Mesenchymal stem cell (in vitro differentiated cells and primary cell): ENCODE results near the gene GSTM5.
A peak's percentile ranks its signal among the peaks of the same experiment; 100 is the strongest.
"Not testable (repeated sequence)": the region's sequence is repeated elsewhere in the genome, so short reads cannot be mapped to it uniquely, and the experiment has no call there.

Source experiments
- DNase-seq: peaks from one replicate; pipeline ENCODE4 v3.0.0-alpha.2; 2013
- H2AFZ ChIP-seq: one replicate; pipeline ENCODE4 v1.6.1; 2013; ENCODE audit warnings: low read depth, mild to moderate bottlenecking, control low read depth, inconsistent platforms, low read length, moderate library complexity
- H2AK5ac ChIP-seq: 2 replicates; pipeline ENCODE4 v1.6.1; 2013; ENCODE audit warnings: low read length, moderate library complexity, mild to moderate bottlenecking, inconsistent platforms; ENCODE audit not compliant: severe bottlenecking
- H2BK120ac ChIP-seq: one replicate; pipeline ENCODE4 v1.6.1; 2013; ENCODE audit warnings: low read depth, mild to moderate bottlenecking, inconsistent platforms, low read length, moderate library complexity
- H2BK12ac ChIP-seq, 2 experiments: one replicate each; pipeline ENCODE4 v1.6.1; 2013; ENCODE audit warnings: inconsistent platforms in 2 of 2, low read length in 2 of 2, mild to moderate bottlenecking in 2 of 2, moderate library complexity in 2 of 2, control low read depth in 1 of 2
- H2BK15ac ChIP-seq: one replicate; pipeline ENCODE4 v1.6.1; 2013; ENCODE audit warnings: mild to moderate bottlenecking, low read depth, inconsistent platforms; ENCODE audit not compliant: poor library complexity, severe bottlenecking
- H2BK5ac ChIP-seq: 2 replicates; pipeline ENCODE4 v1.6.1; 2013; ENCODE audit warnings: low read depth, mild to moderate bottlenecking, low read length, control low read depth, inconsistent platforms; ENCODE audit not compliant: poor library complexity, severe bottlenecking
- H3K14ac ChIP-seq, 2 experiments: one replicate each; pipeline ENCODE4 v1.6.1; 2013; ENCODE audit warnings: inconsistent platforms in 2 of 2, low read length in 2 of 2, control low read depth in 1 of 2, mild to moderate bottlenecking in 1 of 2, moderate library complexity in 1 of 2
- H3K18ac ChIP-seq, 2 experiments: one replicate each; pipeline ENCODE4 v1.6.1; 2013; ENCODE audit warnings: inconsistent platforms in 2 of 2, low read length in 2 of 2, control low read depth in 1 of 2, low read depth in 1 of 2, mild to moderate bottlenecking in 1 of 2
- H3K23ac ChIP-seq, 2 experiments: one replicate each; pipeline ENCODE4 v1.6.1; 2013; ENCODE audit warnings: inconsistent platforms in 2 of 2, low read length in 2 of 2, mild to moderate bottlenecking in 2 of 2, moderate library complexity in 2 of 2, control low read depth in 1 of 2
- H3K27ac ChIP-seq: 2 replicates; pipeline ENCODE4 v1.5.1; 2013; ENCODE audit warnings: mild to moderate bottlenecking, moderate library complexity, low read length, control low read depth, inconsistent platforms; ENCODE audit not compliant: poor library complexity, severe bottlenecking
- H3K27me3 ChIP-seq, 2 experiments: 2 replicates each; pipeline versions ENCODE4 v1.6.1 to v1.7.0; 2013; ENCODE audit warnings: low read length in 2 of 2, mild to moderate bottlenecking in 2 of 2, moderate library complexity in 2 of 2, control low read depth in 1 of 2, inconsistent platforms in 1 of 2; ENCODE audit not compliant: control insufficient read depth in 1 of 2, insufficient read depth in 1 of 2
- H3K36me3 ChIP-seq, 2 experiments: 2 replicates each; pipeline versions ENCODE4 v1.6.1 to v1.7.0; 2013; ENCODE audit warnings: low read length in 2 of 2, control low read depth in 1 of 2, inconsistent platforms in 1 of 2, low read depth in 1 of 2, mild to moderate bottlenecking in 1 of 2; ENCODE audit not compliant: insufficient read depth in 2 of 2, control insufficient read depth in 1 of 2
- H3K4ac ChIP-seq, 2 experiments: one replicate each; pipeline ENCODE4 v1.6.1; 2013; ENCODE audit warnings: inconsistent platforms in 2 of 2, low read length in 2 of 2, mild to moderate bottlenecking in 2 of 2, moderate library complexity in 2 of 2, control low read depth in 1 of 2, low read depth in 1 of 2
- H3K4me1 ChIP-seq: 2 replicates; pipeline ENCODE4 v1.6.1; 2013; ENCODE audit warnings: low read depth, low read length, control low read depth; ENCODE audit not compliant: control insufficient read depth, insufficient read depth
- H3K4me2 ChIP-seq: 2 replicates; pipeline ENCODE4 v1.6.1; 2013; ENCODE audit warnings: low read length, mild to moderate bottlenecking, inconsistent platforms; ENCODE audit not compliant: poor library complexity, severe bottlenecking
- H3K4me3 ChIP-seq, 2 experiments: 2 replicates each; pipeline versions ENCODE4 v1.5.1 to v1.7.0; 2013; ENCODE audit warnings: low read length in 2 of 2, mild to moderate bottlenecking in 2 of 2, control low read depth in 1 of 2, low read depth in 1 of 2; ENCODE audit not compliant: insufficient read depth in 1 of 2
- H3K79me1 ChIP-seq: replicated peaks from 2 replicates; pipeline ENCODE4 v1.6.1; 2013; ENCODE audit warnings: mild to moderate bottlenecking, control low read depth, low read length, inconsistent platforms; ENCODE audit not compliant: poor library complexity, severe bottlenecking
- H3K9ac ChIP-seq: 2 replicates; pipeline ENCODE4 v1.7.0; 2013; ENCODE audit warnings: mild to moderate bottlenecking, low read length, moderate library complexity
- H3K9me3 ChIP-seq: 2 replicates; pipeline ENCODE4 v1.7.0; 2013; ENCODE audit warnings: mild to moderate bottlenecking, low read length; ENCODE audit not compliant: control insufficient read depth
- H4K8ac ChIP-seq: one replicate; pipeline ENCODE4 v1.6.1; 2013; ENCODE audit warnings: inconsistent platforms, mild to moderate bottlenecking, low read length, moderate library complexity
- H4K91ac ChIP-seq: one replicate; pipeline ENCODE4 v1.6.1; 2013; ENCODE audit warnings: mild to moderate bottlenecking, low read length, inconsistent platforms
- WGBS: methylation state at CpG from one replicate; pipeline ENCODE4 v1.1.7; 2013; ENCODE audit warnings: mixed read lengths; 5-methylcytosine and 5-hydroxymethylcytosine counted together

Gene GSTM5

DNA sequence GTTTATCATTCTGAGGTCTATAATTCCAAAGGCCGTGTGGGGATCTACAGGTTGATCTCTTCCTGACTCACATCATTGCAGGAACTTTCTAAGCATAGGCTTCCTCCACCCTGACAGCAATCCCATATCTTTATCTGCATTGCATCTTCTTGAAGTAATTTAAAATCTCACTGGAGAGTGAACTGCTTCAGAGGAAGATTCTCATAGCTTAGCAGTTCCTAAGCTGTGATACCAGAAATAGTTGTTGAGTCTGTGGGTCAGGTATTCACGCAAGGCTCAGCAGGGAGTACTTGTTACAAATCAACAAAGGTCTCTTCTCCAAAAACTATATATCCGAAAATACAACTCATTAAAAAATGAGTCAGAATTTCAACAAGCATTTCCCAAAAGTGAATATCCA lies 16.9 kb upstream of the GSTM5 start:
- not testable (repeated sequence) for H3K4me3 ChIP-seq, H3K4me2 ChIP-seq, H2AFZ ChIP-seq, H3K4ac ChIP-seq, H2BK5ac ChIP-seq, H3K9me3 ChIP-seq, H2BK15ac ChIP-seq, H3K14ac ChIP-seq, H3K9ac ChIP-seq, H3K27ac ChIP-seq, H4K8ac ChIP-seq, H2BK120ac ChIP-seq, H3K79me1 ChIP-seq, H3K27me3 ChIP-seq, DNase-seq, H3K23ac ChIP-seq, H3K36me3 ChIP-seq, H3K18ac ChIP-seq, H3K4me1 ChIP-seq, H2BK12ac ChIP-seq, H4K91ac ChIP-seq, H2AK5ac ChIP-seq
- WGBS, result 95% methylated on average over 3 of the region's 3 CpGs

DNA sequence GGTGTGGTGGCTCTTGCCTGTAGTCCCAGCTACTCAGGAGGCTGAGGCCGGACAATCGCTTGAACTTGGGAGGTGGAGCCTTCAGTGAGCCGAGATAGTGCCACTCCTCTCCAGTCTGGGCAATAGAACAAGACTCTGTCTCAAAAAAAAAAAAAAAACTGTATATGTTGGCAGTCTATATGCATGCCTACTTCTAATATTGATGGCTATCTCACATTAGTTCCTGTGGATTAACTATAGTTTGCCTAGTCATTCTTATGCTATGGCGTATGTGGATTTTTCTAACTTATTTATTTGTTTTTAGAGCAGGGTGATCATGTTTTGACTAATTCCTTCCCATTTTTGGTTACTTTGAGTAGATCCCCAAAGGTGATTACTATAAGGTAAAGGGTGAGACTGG lies 15.0 kb upstream of the GSTM5 start:
- 95% methylated on average over 4 of the region's 4 CpGs for WGBS
- no peak overlapping the region for H4K8ac ChIP-seq
- H3K9me3 ChIP-seq, result no peaks in the 10 kb centered on the region
- H2BK5ac ChIP-seq, result no peak overlapping the region
- H4K91ac ChIP-seq, result no peak overlapping the region
- H2AK5ac ChIP-seq, result no peak overlapping the region
- no peak overlapping the region for H3K27ac ChIP-seq
- no peak overlapping the region for H3K18ac ChIP-seq
- no peaks in the 10 kb centered on the region for H3K36me3 ChIP-seq
- H2BK15ac ChIP-seq, result no peak overlapping the region
- no peak overlapping the region for H2AFZ ChIP-seq
- H3K9ac ChIP-seq, result no peak overlapping the region
- H3K4ac ChIP-seq, result no peak overlapping the region
- no peaks in the 10 kb centered on the region for H3K4me1 ChIP-seq
- no peak overlapping the region for H3K4me3 ChIP-seq
- no peak overlapping the region for H3K23ac ChIP-seq
- no peaks in the 10 kb centered on the region for H3K27me3 ChIP-seq
- no peak overlapping the region for H2BK120ac ChIP-seq
- H3K14ac ChIP-seq, result no peak overlapping the region
- no peak for DNase-seq
- no peak overlapping the region for H2BK12ac ChIP-seq
- H3K79me1 ChIP-seq, result no peaks in the 10 kb centered on the region
- no peak overlapping the region for H3K4me2 ChIP-seq

DNA sequence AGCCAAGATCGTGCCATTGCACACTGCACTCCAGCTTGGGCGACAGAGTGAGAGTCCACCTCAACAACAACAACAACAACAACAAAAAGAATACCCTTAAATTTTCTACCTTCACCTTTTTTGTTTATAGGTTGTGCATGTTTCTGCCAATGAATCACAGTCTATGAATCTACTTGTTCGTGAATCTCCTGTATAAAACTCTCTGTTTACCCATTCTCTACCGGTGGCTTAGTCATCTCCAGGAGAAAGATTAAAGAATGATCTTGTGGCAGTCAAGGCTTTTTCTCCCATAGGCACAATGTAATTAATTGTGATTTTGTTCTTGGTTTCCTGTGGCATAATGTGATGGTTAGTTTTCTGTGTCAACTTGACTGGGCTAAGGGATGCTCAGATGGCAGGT lies 14.2 kb upstream of the GSTM5 start:
- H2BK120ac ChIP-seq, H4K8ac ChIP-seq, H3K4me1 ChIP-seq, H2AFZ ChIP-seq, H3K14ac ChIP-seq, H2BK12ac ChIP-seq, H3K4me3 ChIP-seq, H4K91ac ChIP-seq, H3K27ac ChIP-seq, H3K9ac ChIP-seq, H2BK15ac ChIP-seq, H3K4me2 ChIP-seq, H2AK5ac ChIP-seq, H3K9me3 ChIP-seq, H3K4ac ChIP-seq, H3K79me1 ChIP-seq, H3K18ac ChIP-seq, H3K27me3 ChIP-seq, H3K23ac ChIP-seq, H2BK5ac ChIP-seq, H3K36me3 ChIP-seq: not testable (repeated sequence)
- 5% methylated on average over 2 of the region's 4 CpGs for WGBS
- DNase-seq, result peak; percentile 33

DNA sequence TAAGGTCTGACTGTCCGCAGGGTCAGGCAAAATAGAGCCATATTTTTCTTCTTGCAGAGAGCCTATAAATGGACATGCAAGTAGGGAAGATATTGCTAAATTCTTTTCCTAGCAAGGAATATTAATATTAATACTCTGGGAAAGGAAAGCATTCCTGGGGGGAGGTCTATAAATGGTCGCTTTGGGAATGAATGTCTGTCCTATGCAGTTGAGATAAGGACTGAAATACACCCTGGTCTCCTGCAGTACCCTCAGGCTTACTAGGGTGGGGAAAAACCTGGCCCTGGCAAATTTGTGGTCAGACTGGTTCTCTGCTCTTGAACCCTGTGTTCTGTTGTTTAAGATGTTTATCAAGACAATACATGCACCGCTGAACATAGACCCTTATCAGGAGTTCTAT lies 9.1 kb upstream of the GSTM5 start:
- H3K4me3 ChIP-seq, H2BK15ac ChIP-seq, DNase-seq, H2BK120ac ChIP-seq, H3K4me1 ChIP-seq, H3K9ac ChIP-seq, H2AFZ ChIP-seq, H2BK12ac ChIP-seq, H2BK5ac ChIP-seq, H2AK5ac ChIP-seq, H3K36me3 ChIP-seq, H3K4me2 ChIP-seq, H4K91ac ChIP-seq, H3K27me3 ChIP-seq, H3K14ac ChIP-seq, H3K79me1 ChIP-seq, H4K8ac ChIP-seq, H3K27ac ChIP-seq, H3K18ac ChIP-seq, H3K23ac ChIP-seq, H3K4ac ChIP-seq: not testable (repeated sequence)
- peaks cover 11% of the 10 kb centered on the region for H3K9me3 ChIP-seq
- WGBS, result 96% methylated on average over 3 of the region's 3 CpGs
